Stimulated activated CD4-positive, alpha-beta T cell treated with anti-CD3 and anti-CD28 coated beads, Interleukin-2, amount 100 ng/mL, for 4 hours (primary cell): ENCODE data around the gene HEG1.

Source experiments
- DNase-seq: peaks from one replicate; pipeline ENCODE4 v3.0.0-alpha.2; 2020; ENCODE audit warnings: low read depth

Gene HEG1

GRCh38 chr3:125050488-125051090 is 5.2 kb downstream of the HEG1 start:
- no peak for DNase-seq

GRCh38 chr3:125048282-125048681 is 7.5 kb downstream of the HEG1 start:
- no peak for DNase-seq

- DNase-seq: no peak
Measured at GRCh38 chr3:125045965-125046364, 9.8 kb downstream of the HEG1 start.

- DNase-seq: no peak
Measured at GRCh38 chr3:125045194-125045593, 10.6 kb downstream of the HEG1 start.

GRCh38 chr3:125043599-125044151 is 12.1 kb downstream of the HEG1 start:
- no peak for DNase-seq

GRCh38 chr3:125042725-125043406 is 12.9 kb downstream of the HEG1 start:
- DNase-seq: no peak

- no peak for DNase-seq
Measured at GRCh38 chr3:125039131-125040100, 16.4 kb downstream of the HEG1 start.

GRCh38 chr3:125037498-125038150 is 18.2 kb downstream of the HEG1 start:
- DNase-seq: no peak

- no peak for DNase-seq
Measured at GRCh38 chr3:125035217-125035616, 20.6 kb downstream of the HEG1 start.

GRCh38 chr3:125033616-125034015 is 22.2 kb downstream of the HEG1 start:
- DNase-seq: no peak

GRCh38 chr3:125033135-125033534 is 22.7 kb downstream of the HEG1 start:
- DNase-seq: no peak

GRCh38 chr3:125032683-125033082 is 23.1 kb downstream of the HEG1 start:
- DNase-seq: no peak

GRCh38 chr3:125032100-125032643 is 23.6 kb downstream of the HEG1 start:
- DNase-seq: no peak

- no peak for DNase-seq
Measured at GRCh38 chr3:125031544-125031943, 24.3 kb downstream of the HEG1 start.

- no peak for DNase-seq
Measured at GRCh38 chr3:125028657-125029056, 27.1 kb downstream of the HEG1 start.

- no peak for DNase-seq
Measured at GRCh38 chr3:125025642-125026041, 30.2 kb downstream of the HEG1 start.

- DNase-seq: no peak
Measured at GRCh38 chr3:125024817-125025216, 31.0 kb downstream of the HEG1 start.

GRCh38 chr3:125023833-125024555 is 31.8 kb downstream of the HEG1 start:
- no peak for DNase-seq

- DNase-seq: no peak
Measured at GRCh38 chr3:125022206-125022605, 33.6 kb downstream of the HEG1 start.

- DNase-seq: no peak
Measured at GRCh38 chr3:125019271-125019670, 36.5 kb downstream of the HEG1 start.

GRCh38 chr3:125017406-125017805 is 38.4 kb downstream of the HEG1 start:
- no peak for DNase-seq
